ENCODE data around the gene FAM25A.

FAM25A gene

DNA sequence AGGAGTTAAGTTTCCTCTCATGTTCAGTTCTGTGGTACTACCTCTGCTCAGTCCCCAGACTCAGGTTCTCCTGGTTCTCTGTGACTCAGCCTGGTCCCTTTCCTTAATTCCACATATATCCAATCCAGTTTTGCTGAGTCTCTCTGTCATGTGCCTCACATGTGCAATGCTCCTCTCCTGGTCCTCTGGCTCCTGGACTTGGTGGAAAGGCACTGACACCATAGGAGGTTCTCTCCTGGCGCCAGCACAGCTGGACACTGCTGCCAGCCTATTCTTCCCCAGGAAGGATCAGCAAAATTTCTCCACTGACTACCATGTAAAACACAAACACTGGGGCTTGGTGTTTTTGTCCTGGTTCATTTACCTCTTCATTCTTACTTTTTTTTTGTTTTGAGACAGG lies 46.8 kb downstream of the FAM25A start:
- DNase-seq, result no peak

GRCh38 chr10:87068281-87068680 lies 48.2 kb downstream of the FAM25A start:
- no peak for DNase-seq

- DNase-seq, result no peak
Observed at GRCh38 chr10:87072449-87072848, 52.4 kb downstream of the FAM25A start.

Measured in NCI-H2171 (cell line).